ENCODE data around the gene C11orf97. TPM values are rescaled to one million over a fixed set of nuclear protein-coding genes. Genes with fewer than 3 reads are reported as not detected.

Gene C11orf97
- total RNA-seq, 1 experiment from 2014 or later = not detected

DNA sequence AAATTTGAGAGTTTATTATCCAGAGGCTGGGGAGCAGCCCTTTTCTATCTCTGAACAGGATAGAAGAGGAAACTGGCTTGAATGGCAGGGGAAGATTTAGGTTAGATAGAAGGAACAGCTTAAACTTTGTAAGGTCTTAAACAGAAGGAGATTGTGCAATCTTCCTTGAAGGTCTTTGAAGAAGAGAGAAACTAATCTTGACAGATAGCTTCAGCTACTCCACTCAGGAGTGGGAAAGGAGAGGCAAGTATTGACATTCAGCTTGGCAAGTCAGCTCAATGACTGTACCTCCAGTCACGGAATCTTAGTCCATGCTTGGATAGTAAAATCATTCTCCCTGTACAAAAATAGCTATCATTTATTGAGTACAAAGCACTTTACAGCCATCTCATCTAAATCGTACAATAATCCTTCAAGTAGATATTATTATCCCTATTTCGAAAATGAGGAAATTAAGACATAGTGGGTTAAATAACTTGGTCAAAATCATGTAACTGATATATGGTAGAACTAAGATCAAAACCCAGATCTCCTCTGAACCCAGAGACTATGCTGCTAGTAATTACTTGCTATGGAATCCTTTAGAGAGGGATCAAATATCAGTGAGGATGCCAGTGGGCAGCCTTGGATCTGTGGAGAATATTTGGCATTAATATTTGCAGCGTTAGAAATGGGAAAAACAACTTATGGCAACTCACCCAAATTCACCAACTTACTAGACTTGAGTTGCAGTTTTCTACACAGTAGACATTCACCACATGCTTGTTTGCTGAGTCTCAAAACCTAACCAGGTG is 14.6 kb downstream of the C11orf97 start:
- Histone ChIP-seq H3K4me3 (ENCODE audit: low read depth in 2 of 2, low read length in 2 of 2) (no peak overlapping the region), H3K36me3 (ENCODE audit: control insufficient read depth, insufficient read depth, low read length) (no peaks in the 10 kb centered on the region), H3K27ac (ENCODE audit: low read length) (no peak overlapping the region), H3K27me3 (ENCODE audit: control insufficient read depth, insufficient read depth, low read length) (peaks cover 5% of the 10 kb centered on the region; the same call in 1 of the 2 replicates), H3K4me1 (ENCODE audit: control insufficient read depth, insufficient read depth, low read length) (no peaks in the 10 kb centered on the region), H3K9me3 (ENCODE audit: control insufficient read depth, insufficient read depth, low read depth, low read length) (no peaks in the 10 kb centered on the region)
- DNase-seq (ENCODE audit: low read depth, low spot score) (no peak), ATAC-seq (no peak)
- in situ Hi-C loops (cut with HindIII; ENCODE audit: low pct_unique_long_range_greater_than_20kb, low sequenced_read_pairs) (no loop called here), intact Hi-C loops (cut with micrococcal nuclease; ENCODE audit: unreplicated experiment) (no loop called here)
- no peak for TF ChIP-seq TCF7L2 (IDR thresholded peaks at IDR 0.05; ENCODE audit: low read depth, low read length)
- no peak for TF ChIP-seq REST (IDR thresholded peaks at IDR 0.05; ENCODE audit: insufficient read depth in 1 of 2, low read depth in 2 of 2, low read length in 1 of 2)
- no peak for TF ChIP-seq CTCF (IDR thresholded peaks at IDR 0.05)
- TF ChIP-seq POLR2AphosphoS5 (IDR thresholded peaks at IDR 0.05; ENCODE audit: low read depth, low read length) = no peak
- TF ChIP-seq SIN3A (IDR thresholded peaks at IDR 0.05; ENCODE audit: borderline replicate concordance, insufficient read depth, low read depth, low read length) = no peak
- BruUV-seq (replicated peaks) = no TSS peak
- CTCF ChIA-PET = no interaction called here
- POLR2A ChIA-PET = no interaction called here

DNA sequence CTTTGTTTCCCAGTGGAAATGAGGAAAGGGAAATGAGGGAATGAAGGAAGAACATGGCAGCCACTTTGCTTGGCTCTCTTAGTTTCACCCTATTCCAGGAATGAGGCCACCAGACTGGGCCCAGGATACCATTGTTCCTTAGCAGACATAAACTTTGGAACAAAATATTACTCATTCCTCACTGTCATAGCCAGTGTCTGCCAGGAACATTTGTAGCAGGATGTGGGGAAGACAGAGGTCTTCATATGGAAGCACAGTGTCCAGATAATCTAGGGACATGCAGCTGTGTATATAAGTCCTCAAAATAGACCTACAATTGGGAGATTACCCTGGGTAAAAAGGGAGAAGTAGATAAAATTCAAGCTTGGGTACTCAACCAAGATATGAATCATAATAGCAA is 16.3 kb downstream of the C11orf97 start:
- ChIA-PET CTCF (no interaction called here), POLR2A (no interaction called here)
- H3K27ac ChIP-seq (ENCODE audit: low read length) = no peak overlapping the region
- no peaks in the 10 kb centered on the region for H3K9me3 ChIP-seq (ENCODE audit: control insufficient read depth, insufficient read depth, low read depth, low read length)
- TF ChIP-seq CTCF (IDR thresholded peaks at IDR 0.05) (no peak), SIN3A (IDR thresholded peaks at IDR 0.05; ENCODE audit: borderline replicate concordance, insufficient read depth, low read depth, low read length) (no peak), TCF7L2 (IDR thresholded peaks at IDR 0.05; ENCODE audit: low read depth, low read length) (no peak), REST (IDR thresholded peaks at IDR 0.05; ENCODE audit: insufficient read depth in 1 of 2, low read depth in 2 of 2, low read length in 1 of 2) (no peak), POLR2AphosphoS5 (IDR thresholded peaks at IDR 0.05; ENCODE audit: low read depth, low read length) (no peak)
- H3K4me1 ChIP-seq (ENCODE audit: control insufficient read depth, insufficient read depth, low read length) = no peaks in the 10 kb centered on the region
- peaks cover 5% of the 10 kb centered on the region; the same call in 1 of the 2 replicates for H3K27me3 ChIP-seq (ENCODE audit: control insufficient read depth, insufficient read depth, low read length)
- intact Hi-C loops (cut with micrococcal nuclease; ENCODE audit: unreplicated experiment) (no loop called here), in situ Hi-C loops (cut with HindIII; ENCODE audit: low pct_unique_long_range_greater_than_20kb, low sequenced_read_pairs) (no loop called here)
- DNase-seq (ENCODE audit: low read depth, low spot score) (no peak), ATAC-seq (no peak)
- no TSS peak for BruUV-seq (replicated peaks)
- no peaks in the 10 kb centered on the region for H3K36me3 ChIP-seq (ENCODE audit: control insufficient read depth, insufficient read depth, low read length)
- no peak overlapping the region for H3K4me3 ChIP-seq (ENCODE audit: low read depth in 2 of 2, low read length in 2 of 2)
